OCI-LY3 (cell line): ENCODE measurements around the gene AASDH.

Source experiments
- EZH2phosphoT487 ChIP-seq: fragments of 200-600 bp; shearing (Covaris generic); IDR thresholded peaks from 2 replicates; pipeline ENCODE4 v1.6.1; 2018; ENCODE audit warnings: antibody characterized with exemption, mixed run types, low read depth
- TF ChIP-seq, protein P1 (sequence below): fragments of 200-600, 300-600 bp; sonication (generic); IDR thresholded peaks from 2 replicates; pipeline ENCODE4 v1.5.1; 2014; ENCODE audit warnings: antibody characterized with exemption, low read length, low read depth

DNA sequence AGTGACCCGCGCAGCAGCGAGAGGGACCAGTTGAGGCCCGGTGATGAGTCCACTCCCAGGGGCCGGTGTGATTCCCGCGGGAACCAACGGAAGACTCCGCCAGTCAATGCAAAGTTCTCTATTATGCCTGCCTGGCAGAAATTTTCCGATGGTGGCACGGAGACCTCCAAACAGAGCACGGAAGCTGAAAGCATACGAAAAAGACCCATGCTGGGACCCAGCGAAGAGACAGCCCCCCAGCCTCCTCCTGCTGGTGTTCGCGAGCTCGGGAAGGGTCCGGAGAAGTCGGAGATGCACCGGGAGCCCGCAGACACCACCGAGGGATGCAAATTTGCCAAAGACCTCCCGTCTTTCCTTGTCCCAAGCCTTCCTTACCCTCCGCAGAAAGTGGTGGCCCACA lies 71.7 kb downstream of the AASDH start:
- TF ChIP-seq, protein P1, sequence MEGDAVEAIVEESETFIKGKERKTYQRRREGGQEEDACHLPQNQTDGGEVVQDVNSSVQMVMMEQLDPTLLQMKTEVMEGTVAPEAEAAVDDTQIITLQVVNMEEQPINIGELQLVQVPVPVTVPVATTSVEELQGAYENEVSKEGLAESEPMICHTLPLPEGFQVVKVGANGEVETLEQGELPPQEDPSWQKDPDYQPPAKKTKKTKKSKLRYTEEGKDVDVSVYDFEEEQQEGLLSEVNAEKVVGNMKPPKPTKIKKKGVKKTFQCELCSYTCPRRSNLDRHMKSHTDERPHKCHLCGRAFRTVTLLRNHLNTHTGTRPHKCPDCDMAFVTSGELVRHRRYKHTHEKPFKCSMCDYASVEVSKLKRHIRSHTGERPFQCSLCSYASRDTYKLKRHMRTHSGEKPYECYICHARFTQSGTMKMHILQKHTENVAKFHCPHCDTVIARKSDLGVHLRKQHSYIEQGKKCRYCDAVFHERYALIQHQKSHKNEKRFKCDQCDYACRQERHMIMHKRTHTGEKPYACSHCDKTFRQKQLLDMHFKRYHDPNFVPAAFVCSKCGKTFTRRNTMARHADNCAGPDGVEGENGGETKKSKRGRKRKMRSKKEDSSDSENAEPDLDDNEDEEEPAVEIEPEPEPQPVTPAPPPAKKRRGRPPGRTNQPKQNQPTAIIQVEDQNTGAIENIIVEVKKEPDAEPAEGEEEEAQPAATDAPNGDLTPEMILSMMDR: no peak
- TF ChIP-seq EZH2phosphoT487: no peak
